Endothelial cell of umbilical vein (primary cell): ENCODE measurements around the gene PIM2. TPM values are rescaled to one million over a fixed set of nuclear protein-coding genes. Genes with fewer than 3 reads are reported as not detected.

Experiments
- BruUV-seq: library from RNA; stranded (reverse); fragments of 400-500 nt; replicated peaks from 2 replicates; lab custom pipeline; 2021; lab: Mats Ljungman, UMichigan
- CTCF ChIA-PET: fragments of 300-600, 350-600 bp; sonication (Branson Sonifier 250); formaldehyde crosslinking; loops from one replicate; lab custom pipeline; 2021; ENCODE audit warnings: antibody characterized with exemption, inconsistent platforms; lab: Charles Lee
- POLR2A ChIA-PET: fragments of 300-600, 350-600 bp; sonication (Branson Sonifier 250); formaldehyde crosslinking; loops from one replicate; lab custom pipeline; 2021; ENCODE audit warnings: antibody characterized with exemption, inconsistent platforms; lab: Charles Lee
- DNase-seq: peaks from one replicate; pipeline ENCODE4 v3.0.0-alpha.2; 2011; ENCODE audit warnings: low read depth, low spot score
- FAIRE-seq: peaks from 2 replicates; lab custom pipeline; 2011; peaks lifted over from hg19 to GRCh38; lab: Jason Lieb, UNC
- H2AFZ ChIP-seq: 2 replicates; pipeline ENCODE4 v1.6.0; 2012; ENCODE audit warnings: low read depth, low read length, control low read depth, inconsistent platforms
- H3K27ac ChIP-seq: 2 replicates; pipeline ENCODE4 v1.5.1; 2011; ENCODE audit warnings: low read depth, mild to moderate bottlenecking, control low read depth, low read length, moderate library complexity; ENCODE audit not compliant: insufficient read depth
- H3K27me3 ChIP-seq, 2 experiments: 2 replicates each; pipeline versions ENCODE4 v1.6.0 to v1.6.1; 2011; ENCODE audit warnings: low read length in 2 of 2, mixed read lengths in 1 of 2; ENCODE audit not compliant: control insufficient read depth in 2 of 2, insufficient read depth in 2 of 2
- H3K36me3 ChIP-seq, 2 experiments: 2 replicates in 1 of 2; 3 replicates in 1 of 2; pipeline ENCODE4 v1.5.1; 2011; ENCODE audit warnings: low read length in 2 of 2, mild to moderate bottlenecking in 1 of 2, moderate library complexity in 1 of 2; ENCODE audit not compliant: control insufficient read depth in 2 of 2, insufficient read depth in 2 of 2; ENCODE audit errors: extremely low read depth in 1 of 2
- H3K4me1 ChIP-seq: 3 replicates; pipeline ENCODE4 v1.5.1; 2011; ENCODE audit warnings: mild to moderate bottlenecking, low read length; ENCODE audit not compliant: control insufficient read depth, insufficient read depth; ENCODE audit errors: extremely low read depth
- H3K4me2 ChIP-seq: 2 replicates; pipeline ENCODE4 v1.6.1; 2011; ENCODE audit warnings: low read length, control low read depth, mixed read lengths; ENCODE audit not compliant: insufficient read depth
- H3K4me3 ChIP-seq, 3 experiments: fragments of 200-600 bp in 1 of 3; sonication (generic), shearing (Covaris generic) in 1 of 3; replicated peaks in 1 of 3; 2 replicates each; pipeline ENCODE4 v1.5.1; 2011 to 2016; ENCODE audit warnings: control low read depth in 3 of 3, low read length in 3 of 3, mild to moderate bottlenecking in 2 of 3, inconsistent platforms in 1 of 3, low read depth in 1 of 3, moderate library complexity in 1 of 3; ENCODE audit not compliant: insufficient read depth in 1 of 3
- H3K79me2 ChIP-seq: 2 replicates; pipeline ENCODE4 v1.6.0; 2012; ENCODE audit warnings: low read length, inconsistent platforms; ENCODE audit not compliant: control insufficient read depth, insufficient read depth
- H3K9ac ChIP-seq: replicated peaks from 2 replicates; pipeline ENCODE3; 2011; ENCODE audit warnings: low read length, control low read depth; ENCODE audit not compliant: insufficient read depth; ENCODE audit errors: extremely low read depth
- H3K9me1 ChIP-seq: replicated peaks from 3 replicates; pipeline ENCODE4 v1.6.0; 2011; ENCODE audit warnings: mild to moderate bottlenecking, low read length; ENCODE audit not compliant: control insufficient read depth, insufficient read depth; ENCODE audit errors: extremely low read depth
- H3K9me3 ChIP-seq: replicated peaks from 2 replicates; pipeline ENCODE4 v1.5.1; 2012; ENCODE audit warnings: low read length, inconsistent platforms; ENCODE audit not compliant: control insufficient read depth, insufficient read depth
- H4K20me1 ChIP-seq: replicated peaks from 2 replicates; pipeline ENCODE3; 2011; ENCODE audit warnings: mild to moderate bottlenecking, low read length; ENCODE audit not compliant: control insufficient read depth, insufficient read depth; ENCODE audit errors: extremely low read depth
- EZH2 ChIP-seq: IDR thresholded peaks from 2 replicates; pipeline ENCODE4 v1.6.1; 2012; ENCODE audit warnings: borderline replicate concordance, low read depth, mild to moderate bottlenecking, moderate library complexity, low read length, inconsistent platforms; ENCODE audit not compliant: severe bottlenecking
- FOS ChIP-seq: IDR thresholded peaks from 2 replicates; pipeline ENCODE4 v1.6.1; 2011; ENCODE audit warnings: mild to moderate bottlenecking, low read length, moderate library complexity, borderline replicate concordance; ENCODE audit not compliant: insufficient read depth
- GATA2 ChIP-seq: IDR thresholded peaks from 2 replicates; pipeline ENCODE4 v1.7.0; 2011; ENCODE audit warnings: low read depth, mild to moderate bottlenecking, moderate library complexity, mixed read lengths, low read length; ENCODE audit not compliant: insufficient read length, insufficient read depth
- JUN ChIP-seq: IDR thresholded peaks from 2 replicates; pipeline ENCODE4 v1.6.1; 2011; ENCODE audit warnings: borderline replicate concordance, low read depth; ENCODE audit not compliant: insufficient read length, insufficient read depth
- MAX ChIP-seq: IDR thresholded peaks from 2 replicates; pipeline ENCODE4 v1.6.1; 2011; ENCODE audit not compliant: insufficient read depth, insufficient read length
- MYC ChIP-seq: IDR thresholded peaks from one replicate; pipeline ENCODE4 v1.6.1; 2011; ENCODE audit warnings: mild to moderate bottlenecking, low read depth, low read length
- POLR2A ChIP-seq: IDR thresholded peaks from 2 replicates; pipeline ENCODE4 v1.6.1; 2012; ENCODE audit warnings: low read depth, mild to moderate bottlenecking, control low read depth, low read length
- POLR2AphosphoS5 ChIP-seq: IDR thresholded peaks from 2 replicates; pipeline ENCODE4 v1.6.1; 2012; ENCODE audit warnings: low read depth, mild to moderate bottlenecking, control low read depth, low read length, moderate library complexity; ENCODE audit not compliant: insufficient read depth
- dilution Hi-C: fragments of 300-500 bp; cut with MboI; formaldehyde crosslinking; loops from one replicate; pipeline ENCODE4 v1.15.0; 2019; ENCODE audit warnings: low sequenced_read_pairs; ENCODE audit not compliant: extremely low pct_ligation_motif_present
- intact Hi-C: fragments of 100-400 bp; cut with micrococcal nuclease; formaldehyde crosslinking; loops from one replicate; pipeline ENCODE4 v1.10.0; 2022
- polyA plus RNA-seq, 4 experiments: library from polyadenylated mRNA; depleted of rRNA in 3 of 4; stranded (reverse) in 3 of 4; unstranded in 1 of 4; fragments of >200 nt; gene quantifications; 2 replicates each; pipeline versions ENCODE4 v1.2.1 to v1.2.3, GENCODE V29; 2011 to 2012; ENCODE audit warnings: missing spikeins in 1 of 4
- total RNA-seq: library from RNA; stranded (reverse); gene quantifications from 2 replicates; pipeline ENCODE4 v1.2.3, GENCODE V29; 2021
- TF ChIP-seq, protein P1 (sequence below), 2 donors: IDR thresholded peaks; 1 replicate in 1 of 2; 2 replicates in 1 of 2; pipeline ENCODE4 v1.5.1; 2011; ENCODE audit warnings: low read length in 2 of 2, mild to moderate bottlenecking in 2 of 2, moderate library complexity in 2 of 2, control low read depth in 1 of 2, inconsistent platforms in 1 of 2, low read depth in 1 of 2; ENCODE audit not compliant: insufficient read depth in 1 of 2; ENCODE audit errors: extremely low read depth in 1 of 2

PIM2 gene
- total and polyA plus RNA-seq, 2 donors (not counting 3 experiments of a cell fraction or from before 2014, with no cell fraction given): 7.4 to 7.5 TPM

DNA sequence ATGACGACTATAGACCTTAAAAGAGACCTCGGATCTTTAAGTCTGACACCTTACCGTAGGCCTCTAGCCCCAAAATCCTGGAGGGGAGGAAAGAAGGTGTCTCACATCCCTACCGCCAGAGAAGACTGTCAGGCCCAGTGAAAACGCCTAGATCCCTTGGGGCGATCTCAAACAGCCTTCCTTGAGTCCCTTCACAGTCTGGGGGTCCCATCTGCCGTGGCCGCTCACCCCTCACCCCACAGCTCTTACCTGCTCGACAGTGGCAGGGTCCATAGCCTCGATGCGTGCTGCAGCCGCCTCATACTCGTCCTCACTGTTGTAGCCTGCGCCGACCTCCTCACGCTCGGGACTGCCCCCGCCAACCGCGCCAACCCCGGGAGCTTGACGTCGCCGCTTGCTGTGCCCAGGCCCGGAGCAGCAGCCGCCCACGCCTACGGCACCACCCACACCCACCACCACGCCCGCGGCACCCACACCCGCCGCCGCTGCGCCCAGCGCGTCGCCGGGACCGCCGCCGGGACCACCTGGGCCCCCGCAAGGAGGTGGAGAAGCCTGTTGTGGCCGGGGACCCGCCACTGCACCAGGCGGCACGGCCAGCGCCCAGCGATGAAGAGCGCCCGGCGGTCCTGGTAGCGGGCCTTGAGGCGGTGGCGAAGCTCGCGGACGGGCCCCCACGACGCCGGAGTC lies 38.0 kb upstream of the PIM2 start:
- Histone ChIP-seq H3K27ac (peak overlapping the region; percentile 87), H3K9me1 (no peaks in the 10 kb centered on the region), H3K4me2 (peak overlapping the region; percentile 64), H3K79me2 (peaks cover 47% of the 10 kb centered on the region), H3K36me3 (no peaks in the 10 kb centered on the region), H4K20me1 (no peaks in the 10 kb centered on the region), H3K4me3 (peak overlapping the region; percentile 6 to 71 (median 54)), H3K9ac (peak overlapping the region; percentile 86), H3K27me3 (no peaks in the 10 kb centered on the region), H3K9me3 (no peaks in the 10 kb centered on the region), H2AFZ (no peak overlapping the region), H3K4me1 (peaks cover 13% of the 10 kb centered on the region)
- intact Hi-C loops (loop anchor here (1.0 to 5.0 kb wide), 2 partner anchors 66 to 145 kb away; no protein-coding TSS in a partner anchor), dilution Hi-C loops (no loop called here)
- POLR2A ChIA-PET: no interaction called here
- TF ChIP-seq EZH2 (no peak), POLR2A (no peak), MYC (no peak), POLR2AphosphoS5 (no peak), FOS (no peak), JUN (no peak), GATA2 (no peak), MAX (no peak)
- TF ChIP-seq, protein P1, sequence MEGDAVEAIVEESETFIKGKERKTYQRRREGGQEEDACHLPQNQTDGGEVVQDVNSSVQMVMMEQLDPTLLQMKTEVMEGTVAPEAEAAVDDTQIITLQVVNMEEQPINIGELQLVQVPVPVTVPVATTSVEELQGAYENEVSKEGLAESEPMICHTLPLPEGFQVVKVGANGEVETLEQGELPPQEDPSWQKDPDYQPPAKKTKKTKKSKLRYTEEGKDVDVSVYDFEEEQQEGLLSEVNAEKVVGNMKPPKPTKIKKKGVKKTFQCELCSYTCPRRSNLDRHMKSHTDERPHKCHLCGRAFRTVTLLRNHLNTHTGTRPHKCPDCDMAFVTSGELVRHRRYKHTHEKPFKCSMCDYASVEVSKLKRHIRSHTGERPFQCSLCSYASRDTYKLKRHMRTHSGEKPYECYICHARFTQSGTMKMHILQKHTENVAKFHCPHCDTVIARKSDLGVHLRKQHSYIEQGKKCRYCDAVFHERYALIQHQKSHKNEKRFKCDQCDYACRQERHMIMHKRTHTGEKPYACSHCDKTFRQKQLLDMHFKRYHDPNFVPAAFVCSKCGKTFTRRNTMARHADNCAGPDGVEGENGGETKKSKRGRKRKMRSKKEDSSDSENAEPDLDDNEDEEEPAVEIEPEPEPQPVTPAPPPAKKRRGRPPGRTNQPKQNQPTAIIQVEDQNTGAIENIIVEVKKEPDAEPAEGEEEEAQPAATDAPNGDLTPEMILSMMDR (IDR thresholded peaks at IDR 0.05; ENCODE audit: extremely low read depth in 1 of 2, insufficient read depth in 1 of 2, low read depth in 1 of 2, low read length in 2 of 2): no peak
- DNase-seq: peak; percentile 27
- no TSS peak for BruUV-seq
- CTCF ChIA-PET: interaction anchor here (1.0 kb wide), 1 partner anchor 15 kb away, joined by 3 read pairs; the partner anchor contains the start of gene KCND1
- FAIRE-seq: no peak
